ENCODE data around the gene KIAA1549. TPM values are rescaled to one million over a fixed set of nuclear protein-coding genes. Genes with fewer than 3 reads are reported as not detected.

KIAA1549 gene
- total and polyA plus RNA-seq, 9 of the 15 experiments (the other 6 are each of a cell fraction or from before 2014, with no cell fraction given), result 0.01 to 0.29 (median 0.07) TPM

GRCh38 chr7:138798836-138799235 is 182.4 kb downstream of the KIAA1549 start (continued):
- TF ChIP-seq TFAP4 (CRISPR knock-in tag; IDR thresholded peaks at IDR 0.05; ENCODE audit: borderline replicate concordance), result no peak
- TF ChIP-seq ID3 (CRISPR knock-in tag; IDR thresholded peaks at IDR 0.05), result no peak
- TF ChIP-seq ID3 (tag; IDR thresholded peaks at IDR 0.05), result no peak
- no peak for TF ChIP-seq HMBOX1 (IDR thresholded peaks at IDR 0.05)
- no peak for TF ChIP-seq ZNF124 (CRISPR knock-in tag; IDR thresholded peaks at IDR 0.05)
- no peak for TF ChIP-seq SNIP1 (IDR thresholded peaks at IDR 0.05; ENCODE audit: low read depth)

- Histone ChIP-seq H3K79me2 (ENCODE audit: control insufficient read depth, insufficient read depth, low read length) (no peaks in the 10 kb centered on the region), H3K4me1 (replicated peaks in 1 of 2; ENCODE audit: control insufficient read depth in 2 of 2, insufficient read depth in 2 of 2, low read length in 2 of 2) (no peaks in the 10 kb centered on the region), H4K20me1 (replicated peaks; ENCODE audit: control insufficient read depth, insufficient read depth, low read length) (no peaks in the 10 kb centered on the region), H3K4me3 (no peak within 1 kb of the TSS), H3K4me2 (ENCODE audit: insufficient read depth, low read length) (no peak within 1 kb of the TSS), H3K27me3 (ENCODE audit: control insufficient read depth in 2 of 2, insufficient read depth in 2 of 2, low read length in 2 of 2) (peaks cover 37 to 59% of the 10 kb centered on the region in 2 experiments), H3K36me3 (ENCODE audit: control insufficient read depth, insufficient read depth, low read length) (no peaks in the 10 kb centered on the region), H2AFZ (ENCODE audit: low read depth, low read length) (no peak within 1 kb of the TSS), H3K27ac (ENCODE audit: extremely low read depth, low read depth, low read length) (no peak within 1 kb of the TSS), H3K9ac (ENCODE audit: insufficient read depth in 1 of 2, low read depth in 2 of 2, low read length in 2 of 2) (no peak within 1 kb of the TSS; a peak in 1 of 4 replicates), H3K9me3 (replicated peaks; ENCODE audit: control insufficient read depth, insufficient read depth, low read depth, low read length) (no peaks in the 10 kb centered on the region), H3K9me1 (ENCODE audit: control insufficient read depth, insufficient read depth, low read length) (no peaks in the 10 kb centered on the region)
- no peak for FAIRE-seq
- no peak for ATAC-seq
- in situ Hi-C loops (cut with MboI) (no loop called here), intact Hi-C loops (cut with micrococcal nuclease) (no loop called here)
- ChIA-PET POLR2A (no interaction called here), CTCF (ENCODE audit: low intra/inter-chr PET ratio) (no interaction called here)
- no peak for TF ChIP-seq CUX1 (CRISPR knock-in tag; IDR thresholded peaks at IDR 0.05)
- TF ChIP-seq SIN3B (IDR thresholded peaks at IDR 0.05; ENCODE audit: low read depth), result no peak
- TF ChIP-seq ZNF174 (CRISPR knock-in tag; IDR thresholded peaks at IDR 0.05), result no peak
- TF ChIP-seq ZNF3 (CRISPR knock-in tag; IDR thresholded peaks at IDR 0.05), result no peak
- no peak for TF ChIP-seq NFATC3 (IDR thresholded peaks at IDR 0.05)
- no peak for TF ChIP-seq NCOA1 (IDR thresholded peaks at IDR 0.05; ENCODE audit: low read depth)
- TF ChIP-seq ZNF668 (CRISPR knock-in tag; IDR thresholded peaks at IDR 0.05), result no peak
- no peak for TF ChIP-seq ESRRB (CRISPR knock-in tag; IDR thresholded peaks at IDR 0.05; ENCODE audit: borderline replicate concordance)
- no peak for TF ChIP-seq HEY1 (CRISPR knock-in tag; IDR thresholded peaks at IDR 0.05; ENCODE audit: borderline replicate concordance)
- BruUV-seq (replicated peaks), result no TSS peak
- WGBS (ENCODE audit: insufficient coverage, low coverage, missing lambda C conversion rate), result under 1% methylated on average over 14 of the region's 14 CpGs
- no peak for DNase-seq (ENCODE audit: extremely low read depth in 1 of 4, low spot score in 3 of 4)
Observed at GRCh38 chr7:138797715-138798320, 183.4 kb downstream of the KIAA1549 start, which contains the start of the genes ATP6V0A4 and TMEM213. TSS of gene ATP6V0A4 (minus strand) at chr7:138798196. CDS start at chr7:138771247, 26,949 bp downstream. TSS of gene TMEM213 (plus strand) at chr7:138797994. CDS start at chr7:138798105, 111 bp downstream.
